Esophagus squamous epithelium (tissue), 5 donors: ENCODE results near the gene MUS81. TPM values are rescaled to one million over a fixed set of nuclear protein-coding genes. Genes with fewer than 3 reads are reported as not detected.
A peak's percentile ranks its signal among the peaks of the same experiment; 100 is the strongest.
"Not testable (repeated sequence)": the region's sequence is repeated elsewhere in the genome, so short reads cannot be mapped to it uniquely, and the experiment has no call there.

Experiments
- DNase-seq: peaks from one replicate; lab custom pipeline; 2025; lab: John Stamatoyannopoulos, UW
- H3K27ac ChIP-seq, 4 donors: fragments of 200-600 bp; sonication (generic); one replicate each; pipeline ENCODE4 v1.5.1; 2016 to 2019; ENCODE audit warnings: mild to moderate bottlenecking in 1 of 4
- H3K27me3 ChIP-seq, 4 donors: fragments of 200-600 bp; sonication (generic); 1 replicate in 3 of 4; 2 replicates in 1 of 4; pipeline versions ENCODE4 v1.5.1 to v1.6.0; 2017 to 2021; ENCODE audit warnings: antibody characterized with exemption in 1 of 4
- H3K36me3 ChIP-seq, 3 donors: fragments of 200-600 bp; sonication (generic); one replicate each; pipeline ENCODE4 v1.5.1; 2016 to 2019
- H3K4me1 ChIP-seq, 3 donors: fragments of 200-600 bp; sonication (generic); one replicate each; pipeline ENCODE4 v1.5.1; 2017 to 2019
- H3K4me3 ChIP-seq, 4 donors: fragments of 200-600 bp; sonication (generic); 1 replicate in 3 of 4; 2 replicates in 1 of 4; pipeline ENCODE4 v1.5.1; 2016 to 2019; ENCODE audit warnings: mild to moderate bottlenecking in 2 of 4, moderate library complexity in 1 of 4
- H3K9me3 ChIP-seq, 3 donors: fragments of 200-600 bp; sonication (generic); one replicate each; pipeline ENCODE4 v1.5.1; 2016 to 2019
- CTCF ChIP-seq, 6 experiments: fragments of 450-650 bp in 4 of 6; fragments of 200-600 bp in 2 of 6; sonication (generic) in 2 of 6; IDR thresholded peaks; one replicate each; pipeline ENCODE4 v1.5.1; 2016 to 2019; ENCODE audit warnings: antibody characterized with exemption in 6 of 6, mild to moderate bottlenecking in 4 of 6, moderate library complexity in 4 of 6
- POLR2A ChIP-seq, 4 donors: fragments of 450-650 bp; IDR thresholded peaks; one replicate each; pipeline ENCODE4 v1.6.1; 2017; ENCODE audit warnings: antibody characterized with exemption in 4 of 4, mild to moderate bottlenecking in 4 of 4, moderate library complexity in 3 of 4
- WGBS, 2 donors: methylation state at CpG; one replicate each; pipeline ENCODE4 v1.1.5; 2018; 5-methylcytosine and 5-hydroxymethylcytosine counted together
- intact Hi-C: fragments of 100-400 bp; cut with DNase I; formaldehyde crosslinking; loops from one replicate; pipeline ENCODE4 v1.15.0; 2022
- total RNA-seq, 4 donors: library from RNA; depleted of rRNA; stranded (reverse); fragments of >200 nt; gene quantifications; one replicate each; pipeline ENCODE4 v1.1.0, GENCODE V29; 2016
- donor health status: DM: yes; HTN: yes; CAD: no.

Gene MUS81
- total RNA-seq, 4 donors from 2014 or later, result 17.6 to 36.2 (median 31.1) TPM

GRCh38 chr11:65822776-65823528 is 37.3 kb upstream of the MUS81 start:
- Histone ChIP-seq H3K4me3 (no peak overlapping the region), H3K27me3 (no peaks in the 10 kb centered on the region), H3K9me3 (no peaks in the 10 kb centered on the region), H3K4me1 (peaks cover 0 to 6% (median 0%) of the 10 kb centered on the region in 3 donors), H3K36me3 (no peaks in the 10 kb centered on the region), H3K27ac (no peak overlapping the region)
- DNase-seq, result no peak
- intact Hi-C loops, result no loop called here
- 80 to 82% methylated on average over 13 to 15 of the region's 15 CpGs for WGBS, 2 donors
- TF ChIP-seq POLR2A (IDR thresholded peaks at IDR 0.05) (no peak), CTCF (IDR thresholded peaks at IDR 0.05) (no peak)

- TF ChIP-seq POLR2A (IDR thresholded peaks at IDR 0.05) (no peak), CTCF (IDR thresholded peaks at IDR 0.05) (no peak)
- intact Hi-C loops, result no loop called here
- 78 to 79% methylated on average over 5 to 8 of the region's 8 CpGs for WGBS, 2 donors
These were observed 33.1 kb upstream of the MUS81 start for GRCh38 chr11:65826984-65827735.

GRCh38 chr11:65829459-65829858 is 30.8 kb upstream of the MUS81 start:
- no peak for DNase-seq
- H3K36me3 ChIP-seq, result no peaks in the 10 kb centered on the region
- WGBS, 2 donors, result 63 to 92% methylated on average over 2 to 4 of the region's 4 CpGs
- no peak overlapping the region for H3K27ac ChIP-seq
- H3K4me1 ChIP-seq, result peaks cover 0 to 17% (median 11%) of the 10 kb centered on the region in 3 donors
- no peaks in the 10 kb centered on the region for H3K9me3 ChIP-seq
- no peak for TF ChIP-seq CTCF (IDR thresholded peaks at IDR 0.05)
- TF ChIP-seq POLR2A (IDR thresholded peaks at IDR 0.05), result no peak
- no peak overlapping the region for H3K4me3 ChIP-seq
- peaks cover 0 to 16% (median 0%) of the 10 kb centered on the region in 4 donors for H3K27me3 ChIP-seq
- intact Hi-C loops, result no loop called here

More at GRCh38 chr11:65826984-65827735, 33.1 kb upstream of the MUS81 start:
- H3K36me3 ChIP-seq, result no peaks in the 10 kb centered on the region
- no peaks in the 10 kb centered on the region for H3K9me3 ChIP-seq
- H3K4me1 ChIP-seq, result no peaks in the 10 kb centered on the region
- DNase-seq, result no peak
- no peak overlapping the region for H3K27ac ChIP-seq
- no peak overlapping the region for H3K4me3 ChIP-seq
- H3K27me3 ChIP-seq, result peaks cover 0 to 7% (median 0%) of the 10 kb centered on the region in 4 donors

- intact Hi-C loops, H3K27ac ChIP-seq, H3K9me3 ChIP-seq, DNase-seq, H3K4me3 ChIP-seq, H3K36me3 ChIP-seq: not testable (repeated sequence)
- peaks cover 0 to 19% (median 12%) of the 10 kb centered on the region in 3 donors for H3K4me1 ChIP-seq
- H3K27me3 ChIP-seq, result peaks cover 0 to 16% (median 0%) of the 10 kb centered on the region in 4 donors
These were observed 28.0 kb upstream of the MUS81 start for GRCh38 chr11:65832231-65832630.

GRCh38 chr11:65833297-65834030 is 26.8 kb upstream of the MUS81 start, which contains the start of gene SNX32:
Gene SNX32 (plus strand): TSS chr11:65833963. CDS start chr11:65834066, 103 bp downstream.
- intact Hi-C loops, result no loop called here
- Histone ChIP-seq H3K27me3 (peaks cover 0 to 16% (median 0%) of the 10 kb centered on the region in 4 donors), H3K4me1 (peaks cover 0 to 19% (median 12%) of the 10 kb centered on the region in 3 donors), H3K36me3 (no peaks in the 10 kb centered on the region), H3K27ac (peak within 1 kb of the TSS; percentile 19 to 54 (median 46)), H3K4me3 (peak within 1 kb of the TSS; percentile 37 to 75 (median 54)), H3K9me3 (no peaks in the 10 kb centered on the region)
- DNase-seq, result peak; percentile 71
- TF ChIP-seq CTCF (IDR thresholded peaks at IDR 0.05) (no peak), POLR2A (IDR thresholded peaks at IDR 0.05) (no peak)
- 3 to 9% methylated on average over 17 to 20 of the region's 63 CpGs for WGBS, 2 donors
